Keratinocyte (primary cell): Measurements from ENCODE around the gene CSF3.

Experiments
- CTCF ChIP-seq, 3 experiments: IDR thresholded peaks in 1 of 3; conservative IDR thresholded peaks in 1 of 3; optimal IDR thresholded peaks in 1 of 3; 2 replicates in 2 of 3; 3 replicates in 1 of 3; pipeline versions ENCODE3 to v1.5.1; 2011; ENCODE audit warnings: low read length in 3 of 3, mild to moderate bottlenecking in 3 of 3, moderate library complexity in 2 of 3, control low read depth in 1 of 3, inconsistent platforms in 1 of 3; ENCODE audit not compliant: insufficient read depth in 2 of 3; ENCODE audit errors: extremely low read depth in 1 of 3
- EZH2 ChIP-seq: IDR thresholded peaks from one replicate; pipeline ENCODE4 v1.6.1; 2012; ENCODE audit warnings: inconsistent platforms, mild to moderate bottlenecking, low read length, moderate library complexity

GRCh38 chr17:39971076-39971603, 44.1 kb upstream of the CSF3 start:
- no peak for TF ChIP-seq CTCF (optimal IDR thresholded peaks at IDR 0.05 in 1 of 3, IDR thresholded peaks at IDR 0.05 in 1 of 3, conservative IDR thresholded peaks at IDR 0.05 in 1 of 3; ENCODE audit: extremely low read depth in 1 of 3, insufficient read depth in 2 of 3, low read length in 3 of 3)
- no peak for TF ChIP-seq EZH2
